Lower lobe of right lung (tissue), 2 donors: Measurements from ENCODE around the gene SH3PXD2A. TPM values are rescaled to one million over a fixed set of nuclear protein-coding genes. Genes with fewer than 3 reads are reported as not detected.

Source experiments
- ATAC-seq, 2 donors: fragments of 200-7000 bp; cut with Tn5 transposase; one replicate each; pipeline ENCODE4 v1.9.1; 2020 to 2022; ENCODE audit warnings: mild to moderate bottlenecking in 2 of 2, moderate library complexity in 2 of 2
- DNase-seq: peaks from one replicate; pipeline ENCODE4 v3.0.0-alpha.2; 2020
- H3K27ac ChIP-seq: fragments of 200-600 bp; one replicate; pipeline ENCODE4 v1.8.0; 2022
- H3K27me3 ChIP-seq: fragments of 200-600 bp; one replicate; pipeline ENCODE4 v1.8.0; 2022; ENCODE audit warnings: low read depth
- H3K36me3 ChIP-seq: fragments of 200-600 bp; one replicate; pipeline ENCODE4 v1.8.0; 2022; ENCODE audit warnings: mild to moderate bottlenecking
- H3K4me1 ChIP-seq: fragments of 200-600 bp; one replicate; pipeline ENCODE4 v1.8.0; 2022
- H3K4me3 ChIP-seq: fragments of 200-600 bp; one replicate; pipeline ENCODE4 v1.8.0; 2022; ENCODE audit warnings: mild to moderate bottlenecking
- H3K9me3 ChIP-seq: fragments of 200-600 bp; one replicate; pipeline ENCODE4 v1.8.0; 2022
- CTCF ChIP-seq: fragments of 200-600 bp; IDR thresholded peaks from one replicate; pipeline ENCODE4 v1.8.0; 2022; ENCODE audit warnings: antibody characterized with exemption, mild to moderate bottlenecking
- intact Hi-C: fragments of 100-400 bp; cut with DNase I; formaldehyde crosslinking; loops from one replicate; pipeline ENCODE4 v1.11.0; 2022
- total RNA-seq: library from RNA; stranded (reverse); fragmentation: NEBNext Ultra II Directional; extraction: Animal tissue kit (Norgen Biotek cat#: 25700); gene quantifications from one replicate; pipeline ENCODE4 v1.2.1, GENCODE V29; 2021
- donor health status: DM: no; HTN: yes; CAD: no; lungs with severe emphysema.

The SH3PXD2A gene
- total RNA-seq, 1 donor from 2014 or later, result 34.8 TPM

GRCh38 chr10:103712146-103712545 is 143.2 kb downstream of the SH3PXD2A start:
- no peak for DNase-seq
- no peak for ATAC-seq
- Histone ChIP-seq H3K27me3 (no peaks in the 10 kb centered on the region), H3K27ac (no peak overlapping the region), H3K9me3 (no peaks in the 10 kb centered on the region), H3K36me3 (no peaks in the 10 kb centered on the region), H3K4me1 (no peaks in the 10 kb centered on the region), H3K4me3 (no peak overlapping the region)
- intact Hi-C loops, result loop anchor here (5.0 kb wide), 1 partner anchor 145 kb away; the partner anchor contains the start of gene SH3PXD2A
- TF ChIP-seq CTCF, result no peak

DNA sequence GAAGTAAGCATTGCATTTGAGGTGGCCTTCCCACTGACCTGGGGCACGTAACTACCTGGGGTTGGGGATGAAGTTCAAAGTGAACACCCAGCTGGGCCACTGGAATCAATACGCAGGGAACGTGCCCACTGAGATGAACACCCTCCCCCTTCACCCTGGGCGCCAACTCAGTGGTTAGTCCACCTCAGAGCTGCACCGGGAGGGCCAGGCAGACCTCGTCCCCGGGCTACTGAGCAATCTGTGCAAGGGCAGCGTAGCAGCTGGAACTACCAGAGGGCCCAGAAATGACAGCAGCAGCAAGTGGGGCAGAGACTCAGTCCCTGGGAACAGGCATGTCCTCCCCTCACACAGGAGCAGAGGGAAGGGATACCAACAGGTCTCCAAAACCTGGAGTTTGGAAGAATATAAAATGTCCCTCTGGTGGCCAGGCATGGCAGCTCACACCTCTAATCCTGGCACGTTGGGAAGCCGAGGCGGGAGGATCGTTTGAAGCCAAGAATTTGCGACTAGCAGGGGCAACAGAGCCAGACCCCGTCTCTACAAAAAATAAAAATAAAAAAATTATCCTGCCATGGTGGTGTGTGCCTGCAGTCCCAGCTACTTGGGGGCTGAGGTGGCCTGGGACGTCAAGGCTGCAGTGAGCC is 143.9 kb downstream of the SH3PXD2A start:
- Histone ChIP-seq H3K27ac (no peak overlapping the region), H3K4me3 (no peak overlapping the region), H3K4me1 (no peaks in the 10 kb centered on the region), H3K27me3 (no peaks in the 10 kb centered on the region), H3K36me3 (no peaks in the 10 kb centered on the region), H3K9me3 (no peaks in the 10 kb centered on the region)
- peak; percentile 8 for TF ChIP-seq CTCF
- intact Hi-C loops, result loop anchor here (5.0 kb wide), 1 partner anchor 146 kb away; the partner anchor contains the start of gene SH3PXD2A
- ATAC-seq, result no peak
- DNase-seq, result no peak

DNA sequence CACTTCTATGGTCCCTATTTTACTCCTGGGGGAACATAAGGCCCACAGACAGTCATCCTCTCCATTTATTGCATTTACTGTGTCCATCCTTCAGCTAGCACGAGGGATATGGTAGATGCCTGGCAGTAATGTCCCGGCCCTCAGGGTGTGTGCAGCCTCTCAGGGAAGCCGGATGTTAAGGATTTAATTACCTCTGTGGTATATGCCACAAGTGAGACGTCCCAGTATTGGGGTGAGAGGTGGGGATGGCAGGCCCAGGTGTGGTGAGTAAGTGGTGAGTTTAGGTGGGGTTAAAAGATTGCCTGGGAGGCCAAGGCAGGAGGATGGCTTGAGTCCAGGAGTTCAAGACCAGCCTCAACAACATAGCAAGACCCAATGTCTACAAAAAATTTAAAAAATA is 144.9 kb downstream of the SH3PXD2A start:
- H3K4me3 ChIP-seq, result no peak overlapping the region
- DNase-seq, result no peak
- ATAC-seq, result no peak
- no peaks in the 10 kb centered on the region for H3K36me3 ChIP-seq
- TF ChIP-seq CTCF, result no peak
- intact Hi-C loops, result loop anchor here (5.0 kb wide), 1 partner anchor 147 kb away; the partner anchor contains the start of gene SH3PXD2A
- H3K27me3 ChIP-seq, result no peaks in the 10 kb centered on the region
- no peak overlapping the region for H3K27ac ChIP-seq
- H3K4me1 ChIP-seq, result no peaks in the 10 kb centered on the region
- H3K9me3 ChIP-seq, result no peaks in the 10 kb centered on the region

DNA sequence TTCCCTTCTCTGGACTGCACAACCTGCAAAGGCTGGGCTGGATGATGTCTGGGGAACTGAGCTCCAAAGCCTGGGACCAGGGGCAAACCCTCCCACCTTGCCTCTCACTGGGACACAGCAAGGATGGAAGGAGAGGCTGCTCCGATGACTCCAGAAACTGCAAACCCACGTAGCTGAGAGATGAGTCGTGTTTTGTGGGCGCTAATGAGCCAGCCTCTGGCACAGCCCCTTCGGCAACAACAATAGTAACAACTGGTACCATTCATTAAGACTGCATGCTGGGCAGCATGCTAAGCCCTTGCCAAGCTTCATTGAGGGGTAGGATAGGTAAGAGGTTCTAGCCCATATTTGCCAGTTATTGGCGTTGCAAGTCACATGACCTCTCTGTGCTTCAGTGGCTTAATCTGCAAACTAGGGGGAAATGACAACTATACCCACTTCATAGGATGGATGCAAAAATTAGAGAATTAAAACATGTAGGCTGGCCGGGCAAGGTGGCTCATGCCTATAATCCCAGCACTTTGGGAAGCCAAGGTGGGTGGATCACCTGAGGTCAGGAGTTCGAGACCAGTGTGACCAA is 145.9 kb downstream of the SH3PXD2A start:
- DNase-seq (no peak), ATAC-seq (no peak)
- Histone ChIP-seq H3K9me3 (no peaks in the 10 kb centered on the region), H3K4me3 (no peak overlapping the region), H3K36me3 (no peaks in the 10 kb centered on the region), H3K27me3 (no peaks in the 10 kb centered on the region), H3K27ac (no peak overlapping the region), H3K4me1 (no peaks in the 10 kb centered on the region)
- intact Hi-C loops, result no loop called here
- TF ChIP-seq CTCF, result no peak

DNA sequence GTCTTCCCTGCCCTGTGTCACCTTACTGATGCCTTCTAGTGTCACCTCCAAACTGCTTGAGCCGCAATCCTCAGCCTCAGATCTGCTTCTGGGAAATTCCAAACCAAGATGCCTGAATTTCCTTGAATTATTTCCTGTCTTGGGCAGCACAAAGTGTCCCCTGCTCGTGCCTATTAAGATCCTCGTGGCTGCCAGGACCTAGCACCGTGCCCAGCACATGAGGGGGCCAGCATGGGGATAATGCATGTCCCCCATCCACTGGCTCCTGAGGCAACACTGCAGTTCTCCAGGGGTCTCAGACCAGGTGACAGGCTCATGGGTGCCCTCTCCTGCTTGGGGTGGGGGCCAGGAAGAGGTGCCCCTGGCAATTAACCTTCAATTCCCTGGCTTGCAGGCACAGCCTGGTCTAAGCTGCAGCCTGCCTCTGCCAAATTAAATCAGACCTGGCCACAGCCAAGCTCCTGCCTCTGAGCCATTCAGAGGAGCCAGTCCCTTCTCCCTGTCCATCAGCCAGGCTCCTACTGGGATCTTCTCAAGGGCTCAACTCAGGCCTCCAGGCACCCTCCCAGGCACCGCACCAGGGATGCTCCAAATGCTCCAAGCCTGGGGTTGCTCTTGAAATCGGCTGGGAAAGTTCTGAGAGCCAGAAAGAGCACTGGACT is 146.6 kb downstream of the SH3PXD2A start:
- ATAC-seq (no peak), DNase-seq (no peak)
- Histone ChIP-seq H3K4me1 (no peaks in the 10 kb centered on the region), H3K27me3 (no peaks in the 10 kb centered on the region), H3K27ac (no peak overlapping the region), H3K9me3 (no peaks in the 10 kb centered on the region), H3K4me3 (no peak overlapping the region), H3K36me3 (no peaks in the 10 kb centered on the region)
- TF ChIP-seq CTCF, result no peak
- intact Hi-C loops, result no loop called here
